GM12878 (cell line): ENCODE measurements around the gene PDIA5. TPM values are rescaled to one million over a fixed set of nuclear protein-coding genes. Genes with fewer than 3 reads are reported as not detected.
A peak's percentile ranks its signal among the peaks of the same experiment; 100 is the strongest.

ENCODE experiments used
- ATAC-seq: fragments of 200-7000 bp; cut with Tn5 transposase; 3 replicates; pipeline ENCODE4 v1.9.1; 2020; ENCODE audit warnings: mild to moderate bottlenecking, moderate library complexity
- BruUV-seq: library from RNA; stranded (reverse); fragments of 400-500 nt; replicated peaks from 2 replicates; lab custom pipeline; 2021; lab: Mats Ljungman, UMichigan
- CTCF ChIA-PET: fragments of 300-600 bp; sonication (Branson Sonifier 250); formaldehyde crosslinking; extraction: SDS; loops from one replicate; lab custom pipeline; 2021; ENCODE audit warnings: inconsistent platforms; lab: Yijun Ruan, JAX
- POLR2A ChIA-PET: fragments of 350-600 bp; formaldehyde crosslinking; extraction: SDS; loops from one replicate; lab custom pipeline; 2021; ENCODE audit warnings: inconsistent platforms; lab: Charles Lee
- RAD21 ChIA-PET: fragments of 300-600 bp; sonication (Branson Sonifier 250); formaldehyde crosslinking; loops from one replicate; lab custom pipeline; 2023; ENCODE audit warnings: antibody characterized with exemption; ENCODE audit not compliant: unreplicated experiment; lab: Charles Lee
- SMC1A ChIA-PET: fragments of 300-600 bp; sonication (Branson Sonifier 250); formaldehyde crosslinking; loops from one replicate; lab custom pipeline; 2023; ENCODE audit not compliant: unreplicated experiment, uncharacterized antibody; lab: Charles Lee
- DNase-seq: peaks from one replicate; pipeline ENCODE4 v3.0.0-alpha.2; 2011; ENCODE audit warnings: low read depth, low spot score
- FAIRE-seq: peaks from 3 replicates; lab custom pipeline; 2011; peaks lifted over from hg19 to GRCh38; lab: Jason Lieb, UNC
- H2AFZ ChIP-seq: 2 replicates; pipeline ENCODE4 v1.6.0; 2011; ENCODE audit warnings: low read depth, low read length, control low read depth; ENCODE audit not compliant: control insufficient read depth
- H3K27ac ChIP-seq: 2 replicates; pipeline ENCODE4 v1.5.1; 2011; ENCODE audit warnings: control low read depth; ENCODE audit not compliant: control insufficient read depth, insufficient read depth
- H3K27me3 ChIP-seq, 2 experiments: replicated peaks in 1 of 2; 2 replicates each; pipeline versions ENCODE4 v1.6.0 to v1.6.1; 2011; ENCODE audit warnings: low read length in 1 of 2; ENCODE audit not compliant: control insufficient read depth in 2 of 2, insufficient read depth in 2 of 2
- H3K36me3 ChIP-seq, 2 experiments: 2 replicates each; pipeline ENCODE4 v1.5.1; 2011; ENCODE audit warnings: low read length in 1 of 2; ENCODE audit not compliant: control insufficient read depth in 2 of 2, insufficient read depth in 2 of 2
- H3K4me1 ChIP-seq: 2 replicates; pipeline ENCODE4 v1.6.1; 2011; ENCODE audit warnings: mild to moderate bottlenecking, low read length, moderate library complexity, mixed read lengths; ENCODE audit not compliant: control insufficient read depth, insufficient read depth
- H3K4me2 ChIP-seq: 2 replicates; pipeline ENCODE4 v1.6.0; 2011; ENCODE audit warnings: control low read depth; ENCODE audit not compliant: control insufficient read depth, insufficient read depth
- H3K4me3 ChIP-seq: fragments of 200-600 bp; sonication (generic); 2 replicates; pipeline ENCODE4 v1.5.1; 2016
- H3K79me2 ChIP-seq: 2 replicates; pipeline ENCODE4 v1.6.0; 2011; ENCODE audit warnings: low read length; ENCODE audit not compliant: control insufficient read depth, insufficient read depth
- H3K9ac ChIP-seq: 2 replicates; pipeline ENCODE4 v1.8.0; 2011; ENCODE audit warnings: low read length, control low read depth, mixed read lengths; ENCODE audit not compliant: control insufficient read depth, insufficient read depth
- H3K9me3 ChIP-seq: replicated peaks from 3 replicates; pipeline ENCODE4 v1.5.1; 2011; ENCODE audit warnings: mild to moderate bottlenecking, low read length; ENCODE audit not compliant: control insufficient read depth, insufficient read depth
- H4K20me1 ChIP-seq: 2 replicates; pipeline ENCODE4 v1.6.0; 2011; ENCODE audit not compliant: control insufficient read depth, insufficient read depth
- ATF3 ChIP-seq: IDR thresholded peaks from 2 replicates; pipeline ENCODE4 v1.6.1; 2011; ENCODE audit warnings: low read depth, mild to moderate bottlenecking, low read length, moderate library complexity, borderline replicate concordance; ENCODE audit errors: extremely low read depth
- CBFB ChIP-seq: IDR thresholded peaks from 2 replicates; pipeline ENCODE4 v1.6.1; 2016; ENCODE audit warnings: antibody characterized with exemption, low read depth
- FOXK2 ChIP-seq: fragments of 450-650 bp; IDR thresholded peaks from 2 replicates; pipeline ENCODE4 v1.6.1; 2017; ENCODE audit warnings: mild to moderate bottlenecking, moderate library complexity
- PML ChIP-seq: IDR thresholded peaks from 2 replicates; pipeline ENCODE4 v1.6.1; 2012; ENCODE audit warnings: low read length, inconsistent platforms
- RCOR1 ChIP-seq: conservative IDR thresholded peaks from 2 replicates; pipeline ENCODE4 v1.6.1; 2012; ENCODE audit warnings: low read depth, low read length, improper control_type of control experiment
- SIN3A ChIP-seq: IDR thresholded peaks from 2 replicates; pipeline ENCODE4 v1.6.1; 2012; ENCODE audit warnings: low read depth, low read length, improper control_type of control experiment
- SMC3 ChIP-seq: IDR thresholded peaks from 2 replicates; pipeline ENCODE4 v1.6.1; 2011; ENCODE audit warnings: low read length, improper control_type of control experiment, borderline replicate concordance
- STAT1 ChIP-seq: fragments of 450-650 bp; conservative IDR thresholded peaks from 2 replicates; pipeline ENCODE4 v1.6.1; 2014; ENCODE audit warnings: antibody characterized with exemption, mild to moderate bottlenecking
- TBL1XR1 ChIP-seq: IDR thresholded peaks from 2 replicates; pipeline ENCODE4 v1.6.1; 2012; ENCODE audit warnings: low read depth, low read length, improper control_type of control experiment
- TCF3 ChIP-seq: IDR thresholded peaks from 2 replicates; pipeline ENCODE4 v1.6.1; 2012; ENCODE audit warnings: low read depth, mild to moderate bottlenecking, low read length, borderline replicate concordance; ENCODE audit not compliant: insufficient read depth
- ZBED1 ChIP-seq: IDR thresholded peaks from 2 replicates; pipeline ENCODE4 v1.6.1; 2016; ENCODE audit warnings: borderline replicate concordance
- ZNF24 ChIP-seq: fragments of 450-650 bp; IDR thresholded peaks from 2 replicates; pipeline ENCODE4 v1.6.1; 2017; ENCODE audit warnings: antibody characterized with exemption, mild to moderate bottlenecking
- WGBS: methylation state at CpG from one replicate; pipeline ENCODE4 v1.1.6; 2016; ENCODE audit warnings: low lambda C conversion rate; ENCODE audit not compliant: insufficient replicate concordance, insufficient coverage; ENCODE audit errors: missing lambda C conversion rate; 5-methylcytosine and 5-hydroxymethylcytosine counted together
- in situ Hi-C: fragments of 300-500 bp; cut with MboI; formaldehyde crosslinking; loops from 9 replicates; pipeline ENCODE4 v1.14.3; 2018; ENCODE audit warnings: mixed read lengths
- intact Hi-C: fragments of 100-400 bp; cut with micrococcal nuclease; formaldehyde crosslinking; loops from one replicate; pipeline ENCODE4 v1.14.2; 2022; ENCODE audit not compliant: unreplicated experiment
- polyA plus RNA-seq, 11 experiments: library from polyadenylated mRNA; depleted of rRNA in 4 of 11; unstranded in 6 of 11; stranded (reverse) in 5 of 11; fragments of >200 nt; fragmentation: Nextera tagmentation in 4 of 11; fragmentation: Illumina TruSeq in 1 of 11; extraction: Ambion mirVana in 4 of 11; extraction: Trizol in 1 of 11; gene quantifications; 1 replicate in 1 of 11; 2 replicates in 10 of 11; pipeline versions ENCODE4 v1.2.1 to v1.2.3, GENCODE V29; 2011 to 2016; ENCODE audit warnings: inconsistent platforms in 2 of 11, missing spikeins in 2 of 11, low read depth in 1 of 11
- total RNA-seq, 4 experiments: library from RNA; depleted of rRNA in 3 of 4; stranded (reverse); fragments of >200 nt in 3 of 4; fragmentation: Illumina TruSeq in 1 of 4; extraction: Trizol in 1 of 4; gene quantifications; 2 replicates each; pipeline versions ENCODE4 v1.2.1 to v1.2.3, GENCODE V29; 2013 to 2021
- TF ChIP-seq, protein P1 (sequence below): fragments of 450-650 bp; formaldehyde crosslinking; IDR thresholded peaks from 2 replicates; pipeline ENCODE4 v1.5.0; 2022; ENCODE audit warnings: mild to moderate bottlenecking, missing genetic modification characterization

The PDIA5 gene
- total and polyA plus RNA-seq, 10 of the 15 experiments (the other 5 are each of a cell fraction or from before 2014, with no cell fraction given) = 4.1 to 24.8 (median 19.2) TPM

DNA sequence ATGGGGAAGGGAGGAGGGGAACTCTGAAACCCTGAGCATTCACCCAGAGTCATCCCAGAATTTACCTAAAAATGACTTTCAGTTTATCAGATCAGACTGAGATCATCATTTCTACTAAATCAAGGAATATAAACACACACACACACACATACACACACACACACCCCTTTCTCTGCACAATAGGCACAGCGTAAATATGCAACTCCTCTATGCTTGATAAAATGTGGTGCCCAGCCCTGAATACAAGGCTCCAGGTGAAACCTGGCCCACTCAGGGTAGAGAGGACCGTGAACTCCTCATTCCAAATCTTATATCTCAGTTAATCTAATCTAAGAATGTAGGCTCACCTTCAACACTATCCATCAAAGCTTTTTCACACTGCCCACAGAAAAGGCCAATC is 103.1 kb downstream of the PDIA5 start:
- SMC1A ChIA-PET = no interaction called here
- Histone ChIP-seq H2AFZ (no peak overlapping the region), H3K27me3 (no peaks in the 10 kb centered on the region), H3K36me3 (no peaks in the 10 kb centered on the region; a peak in 2 of 4 replicates), H3K4me2 (no peak overlapping the region), H3K9ac (no peak overlapping the region), H3K9me3 (no peaks in the 10 kb centered on the region), H3K79me2 (no peaks in the 10 kb centered on the region), H3K27ac (no peak overlapping the region), H3K4me3 (no peak overlapping the region), H4K20me1 (no peaks in the 10 kb centered on the region), H3K4me1 (no peaks in the 10 kb centered on the region)
- no peak for ATAC-seq
- 50% methylated on average over 2 of the region's 2 CpGs for WGBS
- CTCF ChIA-PET = no interaction called here
- RAD21 ChIA-PET = no interaction called here
- no TSS peak for BruUV-seq
- DNase-seq = no peak
- in situ Hi-C loops = no loop called here
- peak; percentile 35 for FAIRE-seq
- POLR2A ChIA-PET = no interaction called here
- intact Hi-C loops = no loop called here
- TF ChIP-seq TBL1XR1 (no peak), ATF3 (no peak), TCF3 (no peak)

- WGBS = 83% methylated on average over 5 of the region's 5 CpGs
- TF ChIP-seq SIN3A = no peak
- no peak for TF ChIP-seq ZBED1
- TF ChIP-seq SMC3 = no peak
- TF ChIP-seq, protein P1, sequence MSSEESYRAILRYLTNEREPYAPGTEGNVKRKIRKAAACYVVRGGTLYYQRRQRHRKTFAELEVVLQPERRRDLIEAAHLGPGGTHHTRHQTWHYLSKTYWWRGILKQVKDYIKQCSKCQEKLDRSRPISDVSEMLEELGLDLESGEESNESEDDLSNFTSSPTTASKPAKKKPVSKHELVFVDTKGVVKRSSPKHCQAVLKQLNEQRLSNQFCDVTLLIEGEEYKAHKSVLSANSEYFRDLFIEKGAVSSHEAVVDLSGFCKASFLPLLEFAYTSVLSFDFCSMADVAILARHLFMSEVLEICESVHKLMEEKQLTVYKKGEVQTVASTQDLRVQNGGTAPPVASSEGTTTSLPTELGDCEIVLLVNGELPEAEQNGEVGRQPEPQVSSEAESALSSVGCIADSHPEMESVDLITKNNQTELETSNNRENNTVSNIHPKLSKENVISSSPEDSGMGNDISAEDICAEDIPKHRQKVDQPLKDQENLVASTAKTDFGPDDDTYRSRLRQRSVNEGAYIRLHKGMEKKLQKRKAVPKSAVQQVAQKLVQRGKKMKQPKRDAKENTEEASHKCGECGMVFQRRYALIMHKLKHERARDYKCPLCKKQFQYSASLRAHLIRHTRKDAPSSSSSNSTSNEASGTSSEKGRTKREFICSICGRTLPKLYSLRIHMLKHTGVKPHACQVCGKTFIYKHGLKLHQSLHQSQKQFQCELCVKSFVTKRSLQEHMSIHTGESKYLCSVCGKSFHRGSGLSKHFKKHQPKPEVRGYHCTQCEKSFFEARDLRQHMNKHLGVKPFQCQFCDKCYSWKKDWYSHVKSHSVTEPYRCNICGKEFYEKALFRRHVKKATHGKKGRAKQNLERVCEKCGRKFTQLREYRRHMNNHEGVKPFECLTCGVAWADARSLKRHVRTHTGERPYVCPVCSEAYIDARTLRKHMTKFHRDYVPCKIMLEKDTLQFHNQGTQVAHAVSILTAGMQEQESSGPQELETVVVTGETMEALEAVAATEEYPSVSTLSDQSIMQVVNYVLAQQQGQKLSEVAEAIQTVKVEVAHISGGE (CRISPR knock-in tag) = no peak
- no peak for TF ChIP-seq FOXK2
- TF ChIP-seq ZNF24 = no peak
- TF ChIP-seq STAT1 = no peak
- no peak for TF ChIP-seq RCOR1
- TF ChIP-seq PML = no peak
- no peak for TF ChIP-seq CBFB
Measured at GRCh38 chr3:123180791-123181190, 114.0 kb downstream of the PDIA5 start.

More at GRCh38 chr3:123180791-123181190, 114.0 kb downstream of the PDIA5 start:
- H2AFZ ChIP-seq = no peak overlapping the region
- DNase-seq (no peak), ATAC-seq (no peak), FAIRE-seq (no peak)
- RAD21 ChIA-PET = no interaction called here
- intact Hi-C loops (no loop called here), in situ Hi-C loops (no loop called here)
- H3K9me3 ChIP-seq = no peaks in the 10 kb centered on the region
- no peaks in the 10 kb centered on the region for H3K27me3 ChIP-seq
- H3K4me3 ChIP-seq = no peak overlapping the region
- H3K27ac ChIP-seq = no peak overlapping the region
- no peaks in the 10 kb centered on the region for H4K20me1 ChIP-seq
- BruUV-seq = no TSS peak
- POLR2A ChIA-PET = no interaction called here
- H3K4me2 ChIP-seq = no peak overlapping the region
- no peaks in the 10 kb centered on the region for H3K4me1 ChIP-seq
- SMC1A ChIA-PET = interaction anchor here (0.7 kb wide), 1 partner anchor 37 kb away, joined by 3 read pairs; no protein-coding TSS in a partner anchor
- H3K79me2 ChIP-seq = no peaks in the 10 kb centered on the region
- H3K36me3 ChIP-seq = no peaks in the 10 kb centered on the region
- no peak overlapping the region for H3K9ac ChIP-seq
- CTCF ChIA-PET = no interaction called here
